Measurements from ENCODE around the gene DDX1. TPM values are rescaled to one million over a fixed set of nuclear protein-coding genes. Genes with fewer than 3 reads are reported as not detected.
"Not testable (repeated sequence)": the region's sequence is repeated elsewhere in the genome, so short reads cannot be mapped to it uniquely, and the experiment has no call there.

The DDX1 gene
- polyA plus RNA-seq, 6 donors from 2014 or later, result 31.7 to 49.1 (median 40.6) TPM

DNA sequence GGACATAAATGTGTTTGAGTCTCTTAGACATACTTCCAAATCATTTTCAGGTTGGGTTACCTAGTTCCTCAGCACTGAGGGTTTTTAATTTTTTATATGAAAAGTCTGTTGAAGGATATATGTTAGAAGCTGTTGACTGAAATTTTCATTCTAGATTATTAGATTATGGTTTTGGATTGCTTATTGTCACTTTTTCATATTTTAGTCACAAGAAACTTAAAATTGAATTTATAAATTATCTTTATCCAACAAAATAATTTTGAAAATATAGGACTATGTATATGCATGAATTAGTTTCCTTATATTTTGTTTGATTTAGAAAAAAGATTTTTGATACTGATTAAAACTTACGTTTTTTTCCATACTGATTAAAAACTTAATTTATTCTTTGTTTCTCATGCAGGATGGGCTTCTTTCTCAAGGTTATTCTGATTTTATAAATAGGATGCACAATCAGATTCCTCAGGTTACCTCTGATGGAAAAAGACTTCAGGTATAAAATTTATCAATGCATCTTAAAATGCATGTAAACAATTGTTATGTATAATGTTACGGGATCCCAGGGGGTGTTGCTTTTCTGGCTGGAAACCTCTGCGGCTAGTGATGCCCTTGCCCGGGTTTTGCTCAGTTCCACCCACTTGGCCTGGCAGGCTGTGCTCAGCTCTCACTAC is 26.2 kb downstream of the DDX1 start:
- H3K27ac Mint-ChIP-seq, result no peak overlapping the region

DNA sequence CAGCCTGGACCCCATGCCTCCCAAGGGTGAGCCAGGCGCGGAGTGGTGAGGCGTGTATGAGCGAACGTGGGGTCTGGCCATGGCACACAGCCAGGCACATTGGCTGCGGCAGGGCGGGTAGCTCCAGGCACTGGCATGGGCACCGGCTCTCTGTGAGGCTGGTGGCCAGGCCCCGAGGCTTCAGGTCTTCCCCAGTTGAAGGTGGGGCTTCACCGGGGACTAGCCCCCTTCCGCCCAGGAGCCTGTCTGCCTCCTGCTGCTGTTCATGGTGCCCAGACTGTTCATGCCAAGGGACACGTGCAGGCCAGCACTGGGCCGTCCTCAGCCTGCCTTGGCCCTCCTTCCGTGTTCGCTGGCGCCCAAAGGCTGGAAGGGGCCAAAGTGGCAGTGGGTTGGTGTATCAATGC is 26.8 kb downstream of the DDX1 start:
- Mint-ChIP-seq H3K36me3 (peaks cover 10 to 27% of the 10 kb centered on the region in 2 donors), H3K4me1 (peaks cover 0 to 2% (median 0%) of the 10 kb centered on the region in 3 donors), H3K27me3 (no peaks in the 10 kb centered on the region), H3K4me3 (no peak overlapping the region), H3K9me3 (no peaks in the 10 kb centered on the region), H3K27ac (no peak overlapping the region)
- ATAC-seq (ENCODE audit: low read depth in 2 of 2) (no peak), DNase-seq (no peak)

More for the DNA sequence above, 26.2 kb downstream of the DDX1 start:
- Mint-ChIP-seq H3K4me1 (peaks cover 0 to 4% (median 0%) of the 10 kb centered on the region in 3 donors), H3K9me3 (no peaks in the 10 kb centered on the region), H3K4me3 (no peak overlapping the region), H3K36me3 (peaks cover 8 to 26% of the 10 kb centered on the region in 2 donors), H3K27me3 (no peaks in the 10 kb centered on the region)
- DNase-seq (no peak), ATAC-seq (ENCODE audit: low read depth in 2 of 2) (no peak)

DNA sequence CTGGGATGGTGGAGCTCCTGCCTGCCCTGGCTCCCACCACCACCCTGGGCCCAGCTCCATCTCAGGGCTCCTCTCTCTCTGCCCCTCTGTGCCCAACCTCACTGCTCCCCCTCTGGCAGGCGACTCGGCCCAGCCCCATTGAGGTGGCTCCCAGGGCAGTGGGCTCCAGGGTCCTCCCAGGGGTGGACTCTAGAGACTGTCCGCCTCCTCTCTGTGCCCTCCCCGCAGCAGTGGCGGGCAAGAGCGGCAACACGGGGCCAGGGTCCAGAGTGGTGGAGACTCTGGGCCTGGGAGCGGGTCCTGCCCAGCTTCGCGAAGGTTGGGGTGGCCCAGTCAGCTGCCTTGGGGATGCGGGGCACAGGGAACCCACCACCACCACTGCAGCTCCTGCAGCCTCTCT is 27.4 kb downstream of the DDX1 start:
- ATAC-seq (ENCODE audit: low read depth in 2 of 2), result no peak
- Mint-ChIP-seq H3K9me3 (peaks cover 0 to 2% (median 0%) of the 10 kb centered on the region in 7 donors), H3K4me1 (no peaks in the 10 kb centered on the region), H3K36me3 (peaks cover 12 to 31% of the 10 kb centered on the region in 2 donors), H3K4me3 (no peak overlapping the region), H3K27me3 (no peaks in the 10 kb centered on the region), H3K27ac (no peak overlapping the region)
- no peak for DNase-seq

DNA sequence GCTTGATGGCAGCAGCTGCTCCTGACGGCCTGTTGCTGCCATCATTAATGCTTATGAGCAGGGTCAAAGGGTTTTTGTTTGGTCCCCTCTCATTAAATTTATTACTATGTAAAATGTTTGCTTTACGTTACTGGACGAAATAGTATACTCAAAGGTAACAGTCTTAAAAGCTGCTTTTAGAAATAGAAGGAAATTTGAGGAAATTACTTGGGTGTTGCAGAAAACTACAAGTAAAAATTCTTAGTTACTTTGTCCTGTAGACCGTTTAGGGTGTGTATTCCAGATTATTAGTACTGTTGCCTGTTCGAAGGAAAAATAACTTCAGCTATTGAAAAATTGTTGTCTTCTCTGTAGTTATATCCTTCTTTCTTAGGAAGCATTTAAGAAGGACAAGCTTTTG is 27.8 kb downstream of the DDX1 start:
- peaks cover 16 to 35% of the 10 kb centered on the region in 2 donors for H3K36me3 Mint-ChIP-seq
- no peak overlapping the region for H3K4me3 Mint-ChIP-seq
- peak overlapping the region in 2 of 6 donors; percentile 44 to 67 for H3K27ac Mint-ChIP-seq
- no peak for ATAC-seq (ENCODE audit: low read depth in 2 of 2)
- DNase-seq, result no peak
- H3K27me3 Mint-ChIP-seq, result no peaks in the 10 kb centered on the region
- H3K9me3 Mint-ChIP-seq, result peaks cover 0 to 7% (median 0%) of the 10 kb centered on the region in 7 donors
- H3K4me1 Mint-ChIP-seq, result no peaks in the 10 kb centered on the region

DNA sequence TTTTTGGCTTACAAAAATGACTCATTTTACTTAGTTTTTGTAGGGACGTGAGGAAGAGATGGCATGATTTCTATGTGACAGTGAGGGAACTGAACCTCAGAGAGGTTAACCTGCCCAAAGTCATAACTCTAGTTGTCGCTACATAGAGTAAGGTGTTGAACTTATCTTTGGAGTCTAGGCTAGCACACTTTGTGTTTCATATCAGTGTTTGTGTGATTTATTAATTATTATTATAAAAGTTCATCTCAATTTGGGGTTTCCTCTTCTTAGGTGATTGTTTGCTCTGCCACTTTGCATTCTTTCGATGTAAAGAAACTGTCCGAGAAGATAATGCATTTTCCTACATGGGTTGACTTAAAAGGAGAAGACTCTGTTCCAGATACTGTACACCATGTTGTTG is 28.3 kb downstream of the DDX1 start:
- H3K36me3 Mint-ChIP-seq, result peaks cover 19 to 33% of the 10 kb centered on the region in 2 donors
- H3K27me3 Mint-ChIP-seq, result no peaks in the 10 kb centered on the region
- no peak for DNase-seq
- ATAC-seq (ENCODE audit: low read depth in 2 of 2), result no peak
- no peaks in the 10 kb centered on the region for H3K4me1 Mint-ChIP-seq
- peak overlapping the region in 1 of 6 donors; percentile 67 for H3K27ac Mint-ChIP-seq
- H3K9me3 Mint-ChIP-seq, result peaks cover 0 to 8% (median 0%) of the 10 kb centered on the region in 7 donors
- no peak overlapping the region for H3K4me3 Mint-ChIP-seq

DNA sequence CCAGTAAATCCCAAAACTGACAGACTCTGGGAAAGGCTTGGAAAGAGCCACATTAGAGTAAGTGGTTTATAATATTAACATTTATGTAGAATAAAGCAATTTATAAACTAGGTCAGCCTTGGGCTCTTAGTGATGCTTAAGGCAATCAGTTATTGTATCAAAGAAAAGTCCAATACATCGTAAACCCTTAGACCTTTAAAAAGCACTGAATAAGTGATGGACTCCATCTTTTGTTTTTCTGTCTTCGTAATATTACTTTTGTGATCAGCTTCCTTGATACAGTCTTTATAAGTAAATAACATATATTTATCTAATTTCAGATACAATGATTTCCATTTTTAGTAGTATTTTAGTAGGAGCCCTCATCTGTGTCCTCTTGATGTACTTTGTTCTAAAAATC is 28.7 kb downstream of the DDX1 start:
- no peak for DNase-seq
- peaks cover 19 to 29% of the 10 kb centered on the region in 2 donors for H3K36me3 Mint-ChIP-seq
- no peak overlapping the region for H3K4me3 Mint-ChIP-seq
- no peak overlapping the region for H3K27ac Mint-ChIP-seq
- H3K27me3 Mint-ChIP-seq, result no peaks in the 10 kb centered on the region
- H3K4me1 Mint-ChIP-seq, result no peaks in the 10 kb centered on the region
- ATAC-seq (ENCODE audit: low read depth in 2 of 2), result no peak
- H3K9me3 Mint-ChIP-seq, result peaks cover 0 to 8% (median 0%) of the 10 kb centered on the region in 7 donors

DNA sequence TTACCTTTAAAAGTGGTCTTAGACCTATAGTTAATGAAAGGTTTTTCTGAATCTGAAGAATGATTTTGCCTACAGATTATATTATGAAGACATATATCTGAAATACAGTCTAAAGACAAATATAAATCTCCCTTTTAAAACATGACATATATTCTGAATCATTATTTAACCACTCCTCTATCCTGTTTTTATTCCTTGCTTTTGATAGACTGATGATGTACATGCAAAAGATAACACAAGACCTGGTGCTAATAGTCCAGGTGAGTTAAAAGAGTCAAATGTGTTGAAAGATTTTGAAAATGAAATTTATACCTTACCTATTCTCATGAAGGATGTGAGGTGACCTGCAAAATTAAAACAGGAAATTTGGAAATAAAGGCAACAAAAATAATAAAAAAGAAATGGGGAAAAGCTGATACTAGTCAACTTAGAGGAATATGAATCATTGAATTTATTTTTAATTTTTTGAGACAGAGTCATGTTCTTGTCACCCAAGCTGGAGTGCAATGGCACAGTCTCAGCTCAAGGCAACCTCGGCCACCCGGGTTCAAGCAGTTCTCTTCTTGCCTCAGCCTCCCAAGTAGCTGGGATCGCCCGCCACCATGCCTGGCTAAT is 29.3 kb downstream of the DDX1 start:
- Mint-ChIP-seq H3K27ac (peak overlapping the region in 1 of 6 donors; percentile 74), H3K9me3 (peaks cover 0 to 8% (median 0%) of the 10 kb centered on the region in 7 donors), H3K4me1 (no peaks in the 10 kb centered on the region), H3K36me3 (peaks cover 19 to 28% of the 10 kb centered on the region in 2 donors), H3K4me3 (no peak overlapping the region), H3K27me3 (no peaks in the 10 kb centered on the region)
- no peak for ATAC-seq (ENCODE audit: low read depth in 2 of 2)
- DNase-seq, result no peak

DNA sequence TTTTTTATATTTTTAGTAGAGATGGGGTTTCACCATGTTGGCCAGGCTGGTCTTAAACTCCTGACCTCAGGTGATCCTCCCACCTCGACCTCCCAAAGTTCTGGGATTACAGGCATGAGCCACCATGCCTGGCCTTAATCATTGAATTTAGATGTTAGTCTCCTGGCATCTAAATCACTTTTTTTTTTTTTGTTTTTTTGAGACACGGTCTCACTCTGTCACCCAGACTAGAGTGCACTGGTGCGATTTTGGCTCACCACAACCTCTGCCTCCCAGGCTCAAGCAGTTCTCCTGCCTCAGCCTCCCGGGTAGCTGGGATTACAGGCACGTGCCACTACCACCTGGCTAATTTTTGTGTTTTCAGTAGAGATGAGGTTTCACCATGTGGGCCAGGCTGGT is 29.8 kb downstream of the DDX1 start:
- not testable (repeated sequence) for H3K4me3 Mint-ChIP-seq

DNA sequence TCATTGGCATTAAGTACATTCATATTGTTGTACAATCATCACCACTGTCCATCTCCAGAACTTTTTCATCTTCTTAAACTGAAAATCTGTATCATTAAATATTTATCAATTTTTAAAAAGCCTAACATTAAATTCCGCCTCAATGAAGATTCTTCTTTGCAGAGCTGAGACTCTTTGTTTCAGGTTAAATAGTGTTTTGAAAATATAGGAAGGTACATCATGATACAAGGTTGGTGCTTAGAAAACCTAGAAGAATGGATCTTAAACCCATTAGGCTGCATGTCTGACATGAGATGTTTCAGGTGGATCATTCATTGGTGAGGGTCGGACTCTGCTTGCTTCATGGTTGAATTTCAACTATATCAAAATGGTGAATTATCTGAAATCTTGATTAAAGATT is 30.5 kb downstream of the DDX1 start:
- no peaks in the 10 kb centered on the region for H3K27me3 Mint-ChIP-seq
- no peaks in the 10 kb centered on the region for H3K4me1 Mint-ChIP-seq
- H3K27ac Mint-ChIP-seq, result no peak overlapping the region
- peaks cover 0 to 8% (median 0%) of the 10 kb centered on the region in 7 donors for H3K9me3 Mint-ChIP-seq
- H3K36me3 Mint-ChIP-seq, result peaks cover 19 to 28% of the 10 kb centered on the region in 2 donors
- H3K4me3 Mint-ChIP-seq, result no peak overlapping the region
- no peak for ATAC-seq (ENCODE audit: low read depth in 2 of 2)
- no peak for DNase-seq

More for the DNA sequence above, 29.8 kb downstream of the DDX1 start:
- H3K27me3 Mint-ChIP-seq; H3K4me1 Mint-ChIP-seq; DNase-seq; ATAC-seq (ENCODE audit: low read depth in 2 of 2); H3K9me3 Mint-ChIP-seq: not testable (repeated sequence)
- Mint-ChIP-seq H3K27ac (peak overlapping the region in 1 of 6 donors; percentile 34), H3K36me3 (peaks cover 19 to 28% of the 10 kb centered on the region in 2 donors)

DNA sequence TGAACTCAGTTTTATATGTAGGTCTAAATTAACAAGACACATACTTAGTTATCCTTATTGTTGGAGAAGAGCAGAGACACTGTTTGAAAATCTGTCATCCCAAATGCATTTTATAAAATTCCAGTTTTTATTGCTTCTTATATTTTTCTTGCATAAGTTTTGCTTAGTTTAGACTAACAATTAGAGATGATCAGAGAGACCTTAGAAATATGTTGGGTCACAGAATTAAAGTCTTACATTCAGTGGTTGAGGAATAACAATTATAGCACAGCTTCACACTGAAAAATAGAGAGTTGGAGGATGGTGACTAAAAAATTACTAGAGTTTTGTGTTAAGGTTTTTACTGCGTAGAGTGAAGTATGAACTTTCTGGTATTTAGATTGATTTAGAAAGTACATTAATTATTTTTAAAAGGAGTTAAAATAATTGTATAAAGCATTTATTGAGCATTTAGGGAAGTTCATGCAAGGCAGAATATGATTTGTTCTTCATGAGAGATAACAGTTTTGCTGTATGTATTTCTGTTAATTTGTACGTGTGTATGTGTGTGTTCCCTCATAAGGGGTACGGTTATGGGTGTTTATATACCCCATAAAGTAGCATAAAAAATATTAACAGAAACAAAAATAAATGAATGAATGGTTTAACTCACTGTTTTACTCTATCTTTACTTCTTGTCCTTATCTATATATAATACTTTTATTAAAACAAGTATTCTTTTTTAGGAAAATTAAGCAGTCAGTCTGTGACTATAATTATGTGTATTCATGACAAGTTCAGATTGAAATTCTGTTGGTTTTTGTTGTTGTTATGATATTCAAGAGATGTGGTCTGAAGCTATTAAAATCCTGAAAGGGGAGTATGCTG is 31.2 kb downstream of the DDX1 start:
- H3K36me3 Mint-ChIP-seq, result peaks cover 19 to 28% of the 10 kb centered on the region in 2 donors
- ATAC-seq (ENCODE audit: low read depth in 2 of 2) (no peak), DNase-seq (no peak)
- H3K4me3 Mint-ChIP-seq, result no peak overlapping the region
- peaks cover 0 to 8% (median 0%) of the 10 kb centered on the region in 7 donors for H3K9me3 Mint-ChIP-seq
- no peak overlapping the region for H3K27ac Mint-ChIP-seq
- H3K27me3 Mint-ChIP-seq, result no peaks in the 10 kb centered on the region
- H3K4me1 Mint-ChIP-seq, result no peaks in the 10 kb centered on the region

DNA sequence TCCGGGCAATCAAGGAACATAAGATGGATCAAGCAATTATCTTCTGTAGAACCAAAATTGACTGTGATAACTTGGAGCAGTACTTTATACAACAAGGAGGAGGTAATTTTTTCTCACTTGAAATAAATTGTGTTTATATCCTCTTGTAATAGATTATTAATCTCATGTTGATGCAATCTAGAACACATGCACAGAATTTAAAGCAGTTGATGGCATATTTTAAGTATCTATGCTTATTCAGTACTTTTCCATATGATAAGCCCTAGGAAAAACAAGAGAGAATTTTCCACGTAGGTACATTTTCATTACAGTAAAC is 31.8 kb downstream of the DDX1 start:
- Mint-ChIP-seq H3K27ac (no peak overlapping the region), H3K9me3 (peaks cover 0 to 8% (median 0%) of the 10 kb centered on the region in 7 donors), H3K27me3 (no peaks in the 10 kb centered on the region), H3K36me3 (peaks cover 19 to 28% of the 10 kb centered on the region in 2 donors), H3K4me1 (no peaks in the 10 kb centered on the region), H3K4me3 (no peak overlapping the region)
- no peak for ATAC-seq (ENCODE audit: low read depth in 2 of 2)
- DNase-seq, result no peak

DNA sequence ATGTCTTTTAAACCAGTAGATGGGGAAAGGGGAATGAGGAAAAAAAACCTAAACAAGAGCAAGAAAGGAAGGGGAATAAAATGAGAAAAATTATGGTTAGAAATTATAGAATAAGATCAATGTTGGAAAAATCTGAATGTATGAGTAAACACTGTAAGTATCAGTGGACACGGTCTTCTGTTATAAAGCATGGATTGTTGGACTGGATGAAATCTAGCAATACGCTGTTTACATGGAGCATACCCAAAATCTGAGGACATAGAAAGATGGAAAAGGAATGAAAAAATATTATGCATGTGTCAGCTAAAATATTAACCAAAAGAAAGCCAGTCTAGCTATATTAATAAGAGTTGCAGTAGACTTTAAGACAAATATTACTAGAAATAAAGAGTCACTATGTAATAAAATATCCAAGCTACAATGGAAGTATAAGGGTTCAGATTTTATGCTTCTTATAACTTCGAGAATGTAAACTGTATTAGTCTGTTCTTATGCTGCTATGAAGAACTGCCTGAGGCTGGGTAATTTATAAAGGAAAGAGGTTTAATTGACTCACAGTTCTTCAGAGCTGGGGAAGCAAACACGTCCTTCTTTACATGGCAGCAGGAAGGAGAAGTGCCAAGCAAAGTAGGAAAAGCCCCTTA is 32.4 kb downstream of the DDX1 start:
- Mint-ChIP-seq H3K4me1 (no peaks in the 10 kb centered on the region), H3K36me3 (peaks cover 19 to 28% of the 10 kb centered on the region in 2 donors), H3K27ac (peak overlapping the region in 1 of 6 donors; percentile 54), H3K4me3 (no peak overlapping the region), H3K9me3 (peaks cover 0 to 8% (median 0%) of the 10 kb centered on the region in 7 donors), H3K27me3 (no peaks in the 10 kb centered on the region)
- no peak for DNase-seq
- no peak for ATAC-seq (ENCODE audit: low read depth in 2 of 2)

DNA sequence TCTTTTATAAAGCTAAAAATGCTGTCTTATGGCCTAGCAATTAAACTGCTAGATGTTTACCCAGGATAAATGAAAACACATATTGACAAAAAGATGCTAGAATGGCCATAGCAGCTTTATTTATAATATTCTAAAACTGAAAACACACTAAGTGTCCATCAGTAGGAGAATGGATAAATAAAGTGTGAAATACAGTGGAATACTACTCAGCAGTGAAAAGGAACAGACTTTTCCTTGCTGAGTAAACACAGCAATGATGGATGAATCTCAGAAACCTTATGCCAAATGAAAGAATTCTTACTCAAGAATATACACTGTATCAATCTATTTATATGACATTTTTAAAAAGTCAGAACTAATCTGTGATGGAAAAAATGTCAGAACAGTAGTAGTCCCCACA is 33.2 kb downstream of the DDX1 start:
- H3K27me3 Mint-ChIP-seq, result no peaks in the 10 kb centered on the region
- H3K4me3 Mint-ChIP-seq, result no peak overlapping the region
- H3K36me3 Mint-ChIP-seq, result peaks cover 19 to 28% of the 10 kb centered on the region in 2 donors
- H3K9me3 Mint-ChIP-seq, result peaks cover 0 to 8% (median 0%) of the 10 kb centered on the region in 7 donors
- DNase-seq (no peak), ATAC-seq (ENCODE audit: low read depth in 2 of 2) (no peak)
- H3K4me1 Mint-ChIP-seq, result no peaks in the 10 kb centered on the region
- H3K27ac Mint-ChIP-seq, result no peak overlapping the region

Measured in naive B cell (primary cell).